ENCODE results near the gene ETV6.

- TF ChIP-seq ZNF274 (IDR thresholded peaks at IDR 0.05; ENCODE audit: low read depth, low read length) = no peak
- no peak for TF ChIP-seq YY1 (IDR thresholded peaks at IDR 0.05; ENCODE audit: insufficient read depth, insufficient read length)
- no peak for TF ChIP-seq SUZ12 (IDR thresholded peaks at IDR 0.05; ENCODE audit: extremely low read depth, insufficient read depth, insufficient read length)
Measured at GRCh38 chr12:11807458-11807857, 158.0 kb downstream of the ETV6 start.
